GM19328 (cell line): ENCODE measurements around the gene MAOA.

Experiments used
- ATAC-seq: cut with Tn5 transposase; IDR thresholded peaks from one replicate; pipeline ENCODE4 v1.9.1; 2021; ENCODE audit warnings: mild to moderate bottlenecking, moderate library complexity; ENCODE audit not compliant: unreplicated experiment

The MAOA gene

DNA sequence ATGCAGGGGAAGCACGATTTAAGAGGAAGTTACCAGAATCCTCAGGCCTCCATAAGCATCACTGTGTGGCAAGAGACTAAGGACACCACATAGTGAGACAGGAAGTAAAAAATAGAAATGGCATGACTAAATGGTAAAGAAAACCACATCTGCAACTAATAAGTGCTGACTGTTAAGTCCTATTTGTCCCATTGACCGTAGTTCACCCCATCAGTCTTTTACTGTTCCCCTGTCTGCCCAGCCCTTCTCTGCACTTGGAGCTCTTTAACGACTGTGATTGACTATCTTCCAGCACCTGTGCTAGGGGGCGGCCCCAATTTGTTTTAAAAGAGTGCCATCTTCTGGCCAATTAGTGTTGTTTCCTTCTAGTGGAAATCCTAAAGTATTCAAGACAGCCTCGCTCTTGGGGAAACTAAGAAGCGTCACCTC, 94.2 kb downstream of the MAOA start:
- peak; percentile 81 for ATAC-seq

- ATAC-seq: no peak
Measured at GRCh38 chrX:43753637-43754036, 97.5 kb downstream of the MAOA start.

DNA sequence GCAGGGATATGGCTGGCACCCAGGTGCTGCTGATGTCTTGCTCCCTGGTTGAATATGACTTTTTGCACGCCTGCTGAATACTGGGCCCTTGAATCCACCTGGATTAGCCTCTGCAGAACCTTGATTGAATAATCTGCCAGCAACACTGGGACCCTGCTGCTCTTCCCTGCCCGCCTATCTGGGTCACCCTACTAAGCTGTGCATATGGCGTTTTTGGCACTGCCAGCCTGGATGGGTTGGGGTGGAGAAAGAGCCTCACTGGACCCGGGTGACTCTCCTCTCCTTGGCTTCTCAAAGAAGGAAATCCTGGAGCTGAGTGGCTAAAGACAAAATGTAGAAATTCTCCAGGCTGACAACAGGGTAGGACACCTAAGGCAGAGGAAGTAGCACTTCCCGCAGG, 100.0 kb downstream of the MAOA start:
- no peak for ATAC-seq

- no peak for ATAC-seq
Measured at GRCh38 chrX:43758044-43758443, 101.9 kb downstream of the MAOA start.

DNA sequence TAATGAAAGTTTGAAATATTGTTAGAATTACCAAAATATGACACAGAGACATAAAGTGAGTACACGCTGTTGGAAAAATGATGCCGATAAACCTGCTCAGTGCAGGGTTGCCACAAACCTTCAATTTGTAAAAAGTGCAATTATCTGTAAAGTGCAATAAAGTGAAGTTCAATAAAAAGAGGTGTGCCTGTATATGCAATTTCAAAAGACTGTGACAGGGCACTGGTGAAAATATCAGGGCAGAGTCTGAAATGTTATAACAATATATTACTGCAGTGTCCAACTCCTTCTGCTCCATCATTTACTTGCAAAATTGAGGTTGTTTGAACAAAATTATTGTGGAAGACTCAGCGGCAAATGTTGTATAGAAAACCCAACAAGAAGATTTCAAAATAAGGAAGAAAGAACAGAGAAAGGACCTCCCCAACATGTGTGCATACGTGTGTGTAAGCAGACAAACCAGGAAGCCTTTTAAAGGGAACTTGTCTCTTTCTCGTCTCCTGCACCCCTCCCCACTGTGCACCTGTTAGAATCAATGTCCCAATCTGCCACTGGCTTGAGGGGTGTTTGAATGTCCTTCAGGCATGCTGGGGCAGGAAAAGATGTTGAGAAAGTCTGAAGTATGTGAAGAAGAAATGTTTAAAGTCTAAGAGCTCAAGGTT, 130.0 kb downstream of the MAOA start:
- ATAC-seq: no peak
